HG03439 (cell line): Measurements from ENCODE around the gene NR0B1.

Experiments used
- ATAC-seq: cut with Tn5 transposase; IDR thresholded peaks from one replicate; pipeline ENCODE4 v1.9.1; 2021; ENCODE audit warnings: mild to moderate bottlenecking, moderate library complexity; ENCODE audit not compliant: unreplicated experiment

NR0B1 gene, protein sequence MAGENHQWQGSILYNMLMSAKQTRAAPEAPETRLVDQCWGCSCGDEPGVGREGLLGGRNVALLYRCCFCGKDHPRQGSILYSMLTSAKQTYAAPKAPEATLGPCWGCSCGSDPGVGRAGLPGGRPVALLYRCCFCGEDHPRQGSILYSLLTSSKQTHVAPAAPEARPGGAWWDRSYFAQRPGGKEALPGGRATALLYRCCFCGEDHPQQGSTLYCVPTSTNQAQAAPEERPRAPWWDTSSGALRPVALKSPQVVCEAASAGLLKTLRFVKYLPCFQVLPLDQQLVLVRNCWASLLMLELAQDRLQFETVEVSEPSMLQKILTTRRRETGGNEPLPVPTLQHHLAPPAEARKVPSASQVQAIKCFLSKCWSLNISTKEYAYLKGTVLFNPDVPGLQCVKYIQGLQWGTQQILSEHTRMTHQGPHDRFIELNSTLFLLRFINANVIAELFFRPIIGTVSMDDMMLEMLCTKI

GRCh38 chrX:30309139-30309571, at the start of gene NR0B1:
Gene NR0B1, minus strand, starts transcription at chrX:30309390. Its CDS starts 27 bp downstream, at chrX:30309363.
- ATAC-seq = no peak

GRCh38 chrX:30349946-30350345, 40.8 kb upstream of the NR0B1 start:
- ATAC-seq = no peak

DNA sequence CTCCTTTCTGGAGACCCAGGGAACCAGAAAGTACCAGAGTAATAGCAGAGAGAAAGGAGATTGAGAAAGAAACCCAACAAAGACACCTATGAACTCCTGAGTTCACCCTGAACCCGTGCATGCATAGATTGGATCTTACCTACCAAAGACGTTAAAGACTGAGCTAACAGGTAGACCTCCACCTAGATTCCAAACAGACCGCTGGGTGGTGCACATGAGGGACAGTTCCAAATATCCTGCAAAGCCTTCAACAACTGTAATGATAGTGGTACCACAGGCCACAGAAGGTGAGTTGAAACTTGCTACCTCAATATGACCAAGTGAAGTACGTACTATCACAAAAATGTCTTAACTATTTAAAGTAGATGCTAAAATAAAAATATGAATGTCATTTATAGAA, 34.0 kb upstream of the NR0B1 start:
- no peak for ATAC-seq

GRCh38 chrX:30340753-30341152, 31.6 kb upstream of the NR0B1 start:
- no peak for ATAC-seq

DNA sequence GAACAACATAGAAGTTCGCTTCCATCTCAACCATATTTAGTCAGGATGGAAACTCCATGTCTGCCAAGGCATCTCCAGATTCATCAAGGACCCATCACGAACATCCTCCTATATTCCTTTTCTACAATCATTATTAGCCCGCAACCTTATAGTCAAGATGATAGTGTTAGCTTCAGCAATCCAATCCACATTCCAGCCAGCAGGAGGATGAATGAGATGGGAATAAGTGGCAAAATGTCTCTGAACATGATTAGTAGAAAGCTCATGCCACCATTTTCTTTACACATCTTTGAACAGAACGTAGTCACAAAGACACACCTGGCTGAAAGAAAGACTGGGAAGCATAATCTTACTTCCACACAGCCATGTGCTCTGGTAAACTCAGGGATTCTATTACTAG, 18.6 kb upstream of the NR0B1 start:
- ATAC-seq = no peak

DNA sequence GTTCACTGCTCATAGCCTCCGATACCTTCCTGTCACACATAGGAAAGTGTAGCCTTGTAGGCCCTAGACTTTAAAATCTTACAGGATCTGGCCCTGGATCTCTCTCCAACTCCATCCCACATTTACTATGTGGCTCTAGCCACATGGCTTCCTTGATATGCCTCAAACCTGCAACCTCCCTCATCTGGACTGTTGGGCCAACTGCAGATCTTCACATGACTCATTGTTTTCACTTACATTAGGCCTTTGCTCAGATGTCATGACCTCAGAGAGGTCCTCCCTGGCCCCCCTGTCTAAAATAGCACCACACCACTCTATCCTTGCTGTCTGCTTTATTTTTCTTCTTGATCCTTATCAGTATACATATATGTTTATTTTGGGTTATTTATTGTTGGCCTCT, 8.1 kb upstream of the NR0B1 start:
- ATAC-seq = no peak

DNA sequence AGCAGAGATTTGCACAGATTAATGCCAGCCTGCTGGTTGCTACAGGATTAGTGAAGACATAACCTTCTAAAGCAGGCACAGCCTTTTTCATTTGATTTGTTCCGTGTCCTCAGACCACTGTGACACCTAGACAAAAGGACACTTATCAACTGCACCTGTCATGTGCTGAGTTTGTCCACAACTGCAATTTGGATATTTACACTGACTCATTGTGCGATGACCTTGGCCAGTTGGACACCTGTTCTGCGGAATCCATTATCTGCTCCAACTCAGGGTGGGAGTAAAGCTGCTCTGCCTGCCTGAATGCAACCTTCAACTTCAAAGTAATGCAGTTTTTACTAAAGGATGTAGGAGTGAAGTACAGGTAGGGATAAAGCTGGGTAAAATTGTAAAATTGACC, 4.1 kb upstream of the NR0B1 start:
- ATAC-seq = no peak

DNA sequence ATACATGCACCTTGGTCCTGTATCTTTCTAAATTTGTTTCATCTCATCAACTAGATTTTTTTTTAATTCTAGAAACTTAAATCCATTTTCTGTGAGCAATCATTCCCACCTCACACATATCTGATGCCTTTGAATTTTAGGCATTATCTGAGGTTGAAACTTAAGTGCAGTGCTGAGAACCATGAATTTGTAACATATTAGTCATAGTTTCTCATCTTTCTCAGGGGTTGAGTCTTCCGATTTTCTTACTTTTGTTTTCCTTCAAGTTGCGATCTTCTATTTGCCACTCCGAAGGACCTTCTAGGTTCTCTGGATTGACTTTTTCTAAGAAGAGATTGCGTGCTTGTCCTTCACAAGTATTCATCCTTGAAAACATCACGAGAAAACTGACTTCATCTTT, 3.7 kb upstream of the NR0B1 start:
- ATAC-seq = no peak

GRCh38 chrX:30310429-30311206, 1.4 kb upstream of the NR0B1 start:
- no peak for ATAC-seq

GRCh38 chrX:30308263-30309138, 689 bp downstream of the NR0B1 start:
- ATAC-seq = no peak

- ATAC-seq = no peak
Measured at GRCh38 chrX:30307466-30307865, 1.7 kb downstream of the NR0B1 start.

- no peak for ATAC-seq
Measured at GRCh38 chrX:30304866-30305265, 4.3 kb downstream of the NR0B1 start.

DNA sequence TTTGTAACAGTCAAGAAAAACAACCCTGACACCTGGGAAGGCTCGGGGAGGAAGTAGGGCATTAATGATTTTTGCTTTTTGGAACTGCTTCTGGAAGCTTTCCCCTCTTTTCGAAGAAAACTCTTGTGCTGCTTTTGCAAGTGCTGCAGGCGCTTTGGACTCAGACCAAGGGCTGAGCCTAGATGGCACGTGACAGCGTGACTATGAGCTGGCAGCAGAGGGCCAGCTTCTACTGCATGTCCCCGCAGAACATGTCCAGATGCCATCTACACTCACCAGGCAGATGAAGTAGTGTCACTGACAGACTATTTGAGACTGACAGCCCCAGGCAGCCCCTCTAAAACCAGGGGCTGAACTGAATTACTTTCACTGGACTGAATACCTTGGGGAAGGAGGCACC, 6.2 kb downstream of the NR0B1 start:
- ATAC-seq = no peak

DNA sequence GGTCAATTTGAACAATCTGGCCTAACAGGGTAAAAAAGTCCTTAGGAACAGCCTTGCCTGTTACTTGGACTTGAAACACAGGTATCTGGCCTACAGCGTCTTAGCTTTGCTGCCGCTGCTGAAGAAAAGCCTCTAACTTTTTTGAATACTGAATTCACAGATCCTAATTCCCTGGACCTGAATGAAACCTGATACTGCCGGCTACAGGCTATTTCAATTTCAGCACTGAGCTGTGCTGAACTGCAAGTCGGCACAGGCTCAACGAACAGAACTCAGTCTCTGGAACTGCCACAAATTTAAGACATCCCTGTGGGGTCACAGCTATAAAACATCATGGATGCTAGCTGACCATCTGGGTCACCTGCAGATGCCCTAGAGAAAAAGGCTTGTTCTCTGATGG, 7.2 kb downstream of the NR0B1 start:
- ATAC-seq = no peak

GRCh38 chrX:30301208-30301607, 8.0 kb downstream of the NR0B1 start:
- ATAC-seq = no peak

GRCh38 chrX:30296408-30297254, 12.6 kb downstream of the NR0B1 start:
- no peak for ATAC-seq

DNA sequence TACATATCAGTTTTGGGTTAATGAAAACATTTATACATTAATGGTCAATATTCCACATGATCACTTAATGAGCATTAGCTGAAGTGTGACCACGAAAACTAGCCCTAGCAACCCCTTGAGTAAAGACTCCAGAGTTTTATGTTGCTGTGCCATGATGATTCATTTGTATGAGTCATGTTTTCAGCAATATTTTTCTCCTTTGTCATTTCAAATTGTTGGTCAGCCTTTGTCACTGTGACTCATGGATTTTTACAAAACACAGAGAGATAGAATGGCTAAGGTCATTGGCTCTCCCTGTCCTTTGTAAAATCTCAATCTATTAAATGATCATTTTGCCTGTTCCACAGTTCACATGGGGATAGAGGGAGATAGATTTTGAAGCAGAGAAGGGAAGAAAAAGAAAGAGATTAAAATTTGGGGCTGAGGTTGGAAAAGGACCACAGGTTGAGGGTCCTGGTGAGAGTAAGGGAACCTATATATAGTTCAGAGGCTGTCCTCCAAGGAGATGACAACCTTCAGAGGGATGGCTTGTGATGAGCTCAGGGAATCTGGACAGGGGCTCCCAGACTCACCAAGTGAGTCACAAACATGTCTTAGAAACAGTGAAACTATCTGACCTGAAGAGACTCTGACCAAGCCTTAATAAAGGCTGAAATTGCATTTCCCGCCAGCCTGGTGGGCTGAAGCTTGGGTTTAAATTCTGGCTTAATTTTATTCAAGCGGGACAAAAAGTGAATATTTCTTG, 25.6 kb downstream of the NR0B1 start:
- ATAC-seq = no peak

GRCh38 chrX:30282527-30282926, 26.7 kb downstream of the NR0B1 start:
- ATAC-seq = no peak

DNA sequence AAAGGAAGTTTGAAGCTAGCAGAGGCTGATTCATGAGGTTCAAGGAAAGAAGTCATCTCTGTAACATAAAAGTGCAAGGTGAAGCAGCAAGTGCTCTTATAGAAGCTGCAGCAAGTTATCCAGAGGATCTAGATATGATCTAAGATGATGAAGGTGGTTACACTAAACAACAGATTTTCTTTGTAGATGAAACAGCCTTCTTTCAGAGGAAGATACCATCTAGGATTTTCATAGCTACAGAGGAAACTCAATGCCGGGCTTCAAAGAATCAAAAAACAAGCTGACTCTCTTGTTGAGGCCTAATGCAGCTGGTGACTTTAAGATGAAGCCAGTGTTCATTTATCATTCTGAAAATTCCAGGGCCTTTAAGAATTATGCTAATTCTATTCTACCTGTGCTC, 28.8 kb downstream of the NR0B1 start:
- no peak for ATAC-seq

- no peak for ATAC-seq
Measured at GRCh38 chrX:30278365-30278764, 30.8 kb downstream of the NR0B1 start.
